Ovary (tissue), 9 donors: ENCODE data around the gene KLHL8. TPM values are rescaled to one million over a fixed set of nuclear protein-coding genes. Genes with fewer than 3 reads are reported as not detected.

Source experiments
- DNase-seq, 5 donors: peaks; one replicate each; pipeline ENCODE4 v3.0.0-alpha.2; 2019 to 2020
- H3K27ac ChIP-seq, 2 donors: fragments of 200-600 bp; one replicate each; pipeline versions ENCODE4 v1.5.1 to v1.8.0; 2019 to 2022
- H3K27me3 ChIP-seq: fragments of 200-600 bp; one replicate; pipeline ENCODE4 v1.8.0; 2022
- H3K36me3 ChIP-seq: fragments of 200-600 bp; sonication (generic); one replicate; pipeline ENCODE4 v1.5.1; 2019
- H3K4me1 ChIP-seq: one replicate; pipeline ENCODE4 v1.8.1; 2013; ENCODE audit warnings: mild to moderate bottlenecking, moderate library complexity; ENCODE audit not compliant: insufficient read depth
- H3K4me3 ChIP-seq: fragments of 200-600 bp; sonication (generic); one replicate; pipeline ENCODE4 v1.5.1; 2017
- H3K9me3 ChIP-seq, 2 donors: fragments of 200-600 bp in 1 of 2; sonication (generic) in 1 of 2; one replicate each; pipeline versions ENCODE4 v1.5.1 to v1.8.1; 2013 to 2019; ENCODE audit warnings: mild to moderate bottlenecking in 1 of 2, moderate library complexity in 1 of 2
- EP300 ChIP-seq: sonication (generic); formaldehyde crosslinking; IDR thresholded peaks from one replicate; pipeline ENCODE4 v1.6.1; 2017; ENCODE audit warnings: antibody characterized with exemption
- POLR2A ChIP-seq: fragments of 450-650 bp; IDR thresholded peaks from one replicate; pipeline ENCODE4 v1.6.1; 2017; ENCODE audit warnings: antibody characterized with exemption, mild to moderate bottlenecking, moderate library complexity
- WGBS, 3 donors: extraction: QIAGEN DNeasy Blood & Tissue Kit in 1 of 3; methylation state at CpG; one replicate each; pipeline versions ENCODE4 v1.1.5 to v1.1.7; 2013 to 2017; 5-methylcytosine and 5-hydroxymethylcytosine counted together
- intact Hi-C, 4 donors: fragments of 100-400 bp; cut with DNase I; formaldehyde crosslinking; loops; one replicate each; pipeline versions ENCODE4 v1.11.0 to v1.15.1; 2022 to 2023
- polyA plus RNA-seq, 2 donors: library from polyadenylated mRNA; stranded (reverse); fragments of 200-250 nt in 1 of 2; fragments of 350-450 nt in 1 of 2; fragmentation: Illumina TruSeq in 1 of 2; extraction: RNeasy Lipid Tissue Mini Kit (QIAGEN cat#74804) in 1 of 2; gene quantifications; one replicate each; pipeline ENCODE4 v1.2.3, GENCODE V29; 2013 to 2014
- total RNA-seq, 7 donors: library from RNA; depleted of rRNA in 2 of 7; stranded (reverse); fragments of >200 nt in 2 of 7; fragmentation: NEBNext Ultra II Directional in 3 of 7; extraction: Animal tissue kit (Norgen Biotek cat#: 25700) in 3 of 7; gene quantifications; one replicate each; pipeline versions ENCODE4 v1.1.0 to v1.2.4, GENCODE V29; 2016 to 2023
- TF ChIP-seq, protein P1 (sequence below), 3 donors: fragments of 450-650 bp in 2 of 3; fragments of 200-600 bp in 1 of 3; IDR thresholded peaks; one replicate each; pipeline versions ENCODE4 v1.5.1 to v1.8.0; 2016 to 2022; ENCODE audit warnings: antibody characterized with exemption in 3 of 3, mild to moderate bottlenecking in 1 of 3
- donor health status: DM: no; HTN: no; CAD: no; lungs with moderate emphysema.
- donor health status: DM: no; HTN: no; CAD: no.
- donor health status: Bipolar disorder and iron deficiency.
- donor health status: DM: yes; HTN: yes; CAD: no.
- donor health status: DM: no; HTN: no; CAD: no.
- donor health status: DM: yes; HTN: yes; CAD: no.

KLHL8 gene
- total and polyA plus RNA-seq, 9 donors, result 4.1 to 13.1 (median 11.4) TPM

DNA sequence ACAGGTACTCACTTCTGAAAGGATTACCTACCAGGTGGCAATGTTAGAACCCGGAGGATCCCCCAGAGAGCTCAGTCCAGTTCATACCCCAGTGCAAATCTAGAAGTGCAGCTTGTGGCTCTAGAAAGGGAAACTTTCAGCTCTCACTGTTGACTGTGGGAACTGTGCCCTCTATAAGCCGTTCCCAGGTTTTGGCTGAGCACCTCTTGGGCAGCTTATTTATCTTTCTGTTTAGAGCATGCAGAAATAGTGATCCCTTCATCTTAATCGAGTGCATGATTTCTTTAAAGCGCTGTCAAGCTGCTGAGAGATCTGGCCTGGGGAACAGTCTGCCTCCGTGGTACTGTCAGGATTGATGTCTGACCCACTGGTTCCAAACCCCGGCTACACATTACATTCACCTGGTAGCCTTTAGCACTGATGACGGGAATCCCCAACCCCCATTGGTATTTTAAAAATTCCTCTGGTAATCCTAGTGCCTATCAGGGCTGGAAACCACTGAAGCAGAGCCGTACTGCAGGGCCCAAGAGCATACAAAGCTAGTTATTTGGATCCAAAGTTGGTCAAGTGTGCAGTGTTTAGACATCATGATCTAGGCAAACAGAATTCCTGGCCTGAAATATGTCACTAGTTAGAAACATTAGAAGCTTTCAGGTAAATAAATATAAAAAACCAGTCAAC lies 103.2 kb downstream of the KLHL8 start:
- Histone ChIP-seq H3K36me3 (no peaks in the 10 kb centered on the region), H3K27me3 (no peaks in the 10 kb centered on the region), H3K27ac (no peak overlapping the region), H3K4me3 (no peak overlapping the region), H3K4me1 (peaks cover 7% of the 10 kb centered on the region), H3K9me3 (no peaks in the 10 kb centered on the region)
- TF ChIP-seq POLR2A, result no peak
- TF ChIP-seq, protein P1, sequence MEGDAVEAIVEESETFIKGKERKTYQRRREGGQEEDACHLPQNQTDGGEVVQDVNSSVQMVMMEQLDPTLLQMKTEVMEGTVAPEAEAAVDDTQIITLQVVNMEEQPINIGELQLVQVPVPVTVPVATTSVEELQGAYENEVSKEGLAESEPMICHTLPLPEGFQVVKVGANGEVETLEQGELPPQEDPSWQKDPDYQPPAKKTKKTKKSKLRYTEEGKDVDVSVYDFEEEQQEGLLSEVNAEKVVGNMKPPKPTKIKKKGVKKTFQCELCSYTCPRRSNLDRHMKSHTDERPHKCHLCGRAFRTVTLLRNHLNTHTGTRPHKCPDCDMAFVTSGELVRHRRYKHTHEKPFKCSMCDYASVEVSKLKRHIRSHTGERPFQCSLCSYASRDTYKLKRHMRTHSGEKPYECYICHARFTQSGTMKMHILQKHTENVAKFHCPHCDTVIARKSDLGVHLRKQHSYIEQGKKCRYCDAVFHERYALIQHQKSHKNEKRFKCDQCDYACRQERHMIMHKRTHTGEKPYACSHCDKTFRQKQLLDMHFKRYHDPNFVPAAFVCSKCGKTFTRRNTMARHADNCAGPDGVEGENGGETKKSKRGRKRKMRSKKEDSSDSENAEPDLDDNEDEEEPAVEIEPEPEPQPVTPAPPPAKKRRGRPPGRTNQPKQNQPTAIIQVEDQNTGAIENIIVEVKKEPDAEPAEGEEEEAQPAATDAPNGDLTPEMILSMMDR (IDR thresholded peaks at IDR 0.05), result no peak
- TF ChIP-seq EP300, result no peak
- no peak for DNase-seq
- intact Hi-C loops, result no loop called here
- 70 to 79% (median 74%) methylated on average over 8 of the region's 8 CpGs for WGBS, 3 donors

DNA sequence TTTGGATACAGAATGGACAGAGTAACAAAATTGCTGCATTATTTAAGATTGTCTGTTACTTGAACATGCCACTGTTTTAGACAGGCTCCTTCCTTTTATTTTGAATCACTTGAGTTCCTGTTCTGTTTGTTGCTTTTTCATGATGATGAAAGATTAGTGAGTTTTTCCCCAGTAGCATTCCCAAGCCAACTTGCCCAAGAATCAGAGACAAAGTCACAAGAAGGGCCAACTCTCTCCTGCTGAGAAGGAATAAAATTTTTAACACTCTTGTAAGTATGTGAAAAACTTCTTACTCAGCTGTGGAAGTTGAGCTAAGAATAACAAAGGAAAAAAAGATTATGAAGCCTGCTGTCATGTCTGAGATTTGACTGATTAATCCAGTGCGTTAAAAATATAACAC lies 104.2 kb downstream of the KLHL8 start:
- intact Hi-C loops, result no loop called here
- peaks cover 5% of the 10 kb centered on the region for H3K4me1 ChIP-seq
- no peak for DNase-seq
- H3K9me3 ChIP-seq, result no peaks in the 10 kb centered on the region
- WGBS, 3 donors, result 91 to 96% (median 94%) methylated on average over 1 of the region's 1 CpG
- H3K27me3 ChIP-seq, result no peaks in the 10 kb centered on the region
- TF ChIP-seq EP300 (no peak), POLR2A (no peak)
- TF ChIP-seq, protein P1 (IDR thresholded peaks at IDR 0.05), result no peak
- H3K36me3 ChIP-seq, result no peaks in the 10 kb centered on the region
- H3K4me3 ChIP-seq, result no peak overlapping the region
- no peak overlapping the region for H3K27ac ChIP-seq

DNA sequence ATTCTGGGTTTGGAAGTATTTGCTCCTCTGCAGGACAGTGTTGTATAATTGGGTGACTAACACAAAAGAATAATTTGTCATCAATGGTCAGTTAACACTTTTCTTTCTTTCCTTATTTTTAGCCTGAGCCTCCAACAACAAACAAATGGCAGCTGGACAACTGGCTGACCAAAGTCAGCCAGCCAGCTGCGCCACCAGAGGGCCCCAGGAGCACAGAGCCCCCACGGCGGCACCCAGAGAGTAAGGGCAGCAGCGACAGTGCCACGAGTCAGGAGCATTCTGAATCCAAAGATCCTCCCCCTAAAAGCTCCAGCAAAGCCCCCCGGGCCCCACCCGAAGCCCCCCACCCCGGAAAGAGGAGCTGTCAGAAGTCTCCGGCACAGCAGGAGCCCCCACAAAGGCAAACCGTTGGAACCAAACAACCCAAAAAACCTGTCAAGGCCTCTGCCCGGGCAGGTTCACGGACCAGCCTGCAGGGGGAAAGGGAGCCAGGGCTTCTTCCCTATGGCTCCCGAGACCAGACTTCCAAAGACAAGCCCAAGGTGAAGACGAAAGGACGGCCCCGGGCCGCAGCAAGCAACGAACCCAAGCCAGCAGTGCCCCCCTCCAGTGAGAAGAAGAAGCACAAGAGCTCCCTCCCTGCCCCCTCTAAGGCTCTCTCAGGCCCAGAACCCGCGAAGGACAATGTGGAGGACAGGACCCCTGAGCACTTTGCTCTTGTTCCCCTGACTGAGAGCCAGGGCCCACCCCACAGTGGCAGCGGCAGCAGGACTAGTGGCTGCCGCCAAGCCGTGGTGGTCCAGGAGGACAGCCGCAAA lies 106.0 kb downstream of the KLHL8 start:
- 89 to 92% (median 89%) methylated on average over 23 to 24 of the region's 24 CpGs for WGBS, 3 donors
- Histone ChIP-seq H3K27ac (no peak overlapping the region), H3K4me3 (no peak overlapping the region), H3K36me3 (no peaks in the 10 kb centered on the region), H3K27me3 (no peaks in the 10 kb centered on the region), H3K4me1 (no peaks in the 10 kb centered on the region), H3K9me3 (no peaks in the 10 kb centered on the region)
- no peak for DNase-seq
- intact Hi-C loops, result no loop called here
- TF ChIP-seq EP300, result no peak
- no peak for TF ChIP-seq POLR2A
- TF ChIP-seq, protein P1 (IDR thresholded peaks at IDR 0.05), result no peak

DNA sequence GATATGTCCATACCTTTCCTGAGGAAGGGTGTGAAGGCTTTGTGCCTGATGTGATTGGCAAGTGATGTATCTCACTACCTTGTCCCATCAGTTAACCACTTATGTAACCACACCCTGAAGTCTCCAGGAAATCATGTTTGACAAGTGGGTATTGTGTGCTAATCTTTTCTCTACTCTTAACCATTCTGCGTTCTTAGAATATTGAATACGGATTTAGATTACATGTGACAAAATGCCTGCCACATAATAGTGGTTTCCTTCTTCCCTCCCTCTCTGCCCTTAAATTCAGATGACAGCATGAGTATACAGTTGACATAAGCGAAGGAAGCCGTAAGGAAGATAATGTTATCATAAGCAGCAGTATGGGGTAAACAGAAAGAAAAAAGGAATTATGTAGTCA lies 108.4 kb downstream of the KLHL8 start:
- H3K4me3 ChIP-seq, result no peak overlapping the region
- no peaks in the 10 kb centered on the region for H3K27me3 ChIP-seq
- no peaks in the 10 kb centered on the region for H3K36me3 ChIP-seq
- H3K9me3 ChIP-seq, result no peaks in the 10 kb centered on the region
- WGBS, 3 donors, result 95 to 98% (median 96%) methylated on average over 4 of the region's 4 CpGs
- H3K4me1 ChIP-seq, result peaks cover 4% of the 10 kb centered on the region
- no peak for TF ChIP-seq EP300
- TF ChIP-seq, protein P1 (IDR thresholded peaks at IDR 0.05), result no peak
- TF ChIP-seq POLR2A, result no peak
- no peak overlapping the region for H3K27ac ChIP-seq
- no peak for DNase-seq
- intact Hi-C loops, result no loop called here

Other genes with a start within 250 kb of the KLHL8 start
- gene HSD17B13, start 102.3 kb upstream of the KLHL8 start, total RNA-seq, result under 1 TPM; 0.23 to 0.69 (median 0.36) TPM
- gene HSD17B13, start 102.3 kb upstream of the KLHL8 start, polyA plus RNA-seq, result under 1 TPM; 0.36 to 0.48 TPM
- 100 to 1,000 TPM in 1 of 7 donors, 10 to 100 TPM in 6; 33.0 to 106 (median 50.8) TPM for gene HSD17B11, start 170.6 kb upstream of the KLHL8 start, total RNA-seq
- gene HSD17B11, start 170.6 kb upstream of the KLHL8 start, polyA plus RNA-seq, result 100 to 1,000 TPM in 1 of 2 donors, 10 to 100 TPM in 1; 85.8 to 106 TPM
- 10 to 100 TPM; 14.1 to 33.0 (median 27.0) TPM for gene NUDT9, start 202.0 kb upstream of the KLHL8 start, total RNA-seq
- 10 to 100 TPM; 36.6 to 44.6 TPM for gene NUDT9, start 202.0 kb upstream of the KLHL8 start, polyA plus RNA-seq